Stimulated activated naive B cell treated with anti-CD40 and anti-IgM and Interleukin-4, amounts not matched to agents 10 μg/mL and 1 μg/mL and 100 μg/mL, for 72 hours (primary cell): Measurements from ENCODE around the gene UXT.
A peak's percentile ranks its signal among the peaks of the same experiment; 100 is the strongest.

ENCODE experiments used
- ATAC-seq, 2 donors: fragments of 150-1000 bp; cut with Tn5 transposase; replicated peaks; 2 replicates each; pipeline ENCODE4 v1.10.0; 2021; ENCODE audit warnings: moderate library complexity in 1 of 2
- DNase-seq: peaks from one replicate; pipeline ENCODE4 v3.0.0; 2021
- H3K27ac Mint-ChIP-seq: one replicate; pipeline ENCODE4 v1.8.0; 2022; ENCODE audit warnings: mild to moderate bottlenecking, mixed read lengths
- H3K27me3 Mint-ChIP-seq, 2 donors: one replicate each; pipeline ENCODE4 v1.8.0; 2022; ENCODE audit warnings: mixed read lengths in 2 of 2
- H3K36me3 Mint-ChIP-seq, 2 donors: one replicate each; pipeline ENCODE4 v1.8.0; 2022; ENCODE audit warnings: mixed read lengths in 2 of 2, mild to moderate bottlenecking in 1 of 2
- H3K4me1 Mint-ChIP-seq, 2 donors: one replicate each; pipeline ENCODE4 v1.8.0; 2022; ENCODE audit warnings: mixed read lengths in 2 of 2, mild to moderate bottlenecking in 1 of 2
- H3K4me3 Mint-ChIP-seq, 2 donors: one replicate each; pipeline ENCODE4 v1.8.0; 2022; ENCODE audit warnings: mild to moderate bottlenecking in 2 of 2, mixed read lengths in 2 of 2, moderate library complexity in 1 of 2
- H3K9me3 Mint-ChIP-seq, 2 donors: one replicate each; pipeline ENCODE4 v1.8.0; 2022; ENCODE audit warnings: mixed read lengths in 2 of 2, mild to moderate bottlenecking in 1 of 2

Gene UXT

DNA sequence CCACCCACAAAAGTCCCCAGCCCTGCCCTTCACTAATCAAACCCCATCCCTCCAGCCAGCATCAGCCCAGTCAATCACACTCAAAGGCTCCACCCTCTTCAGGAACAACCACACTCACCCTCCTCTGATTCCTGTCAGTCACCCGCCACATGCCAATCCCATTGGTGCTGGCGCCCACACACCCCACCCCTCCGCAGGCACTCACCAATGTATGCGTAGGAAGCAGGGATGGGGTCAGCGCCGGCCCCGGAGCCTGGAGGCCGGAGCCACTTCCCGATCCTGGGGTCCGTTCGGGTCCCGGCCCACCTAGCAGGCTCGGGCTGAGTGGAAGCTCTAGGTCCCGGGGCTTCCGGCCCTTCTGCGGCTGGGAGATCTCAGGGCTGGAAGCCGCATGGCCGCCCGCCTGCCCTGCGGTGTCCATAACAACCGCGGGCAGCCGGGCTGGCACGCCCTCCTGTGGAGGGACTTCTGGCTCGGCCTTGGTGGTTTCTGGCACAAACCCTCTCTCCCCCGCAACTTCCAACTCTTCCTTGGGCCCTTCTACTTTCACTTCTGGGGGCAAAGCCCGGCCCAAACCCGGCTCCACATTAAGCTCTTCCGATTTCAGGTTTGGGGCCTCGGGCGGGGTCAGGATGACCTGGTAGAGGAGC lies 21.3 kb downstream of the UXT start:
- Mint-ChIP-seq H3K27me3 (no peaks in the 10 kb centered on the region), H3K9me3 (no peaks in the 10 kb centered on the region), H3K4me1 (peaks cover 7 to 32% of the 10 kb centered on the region in 2 donors), H3K27ac (peak overlapping the region; percentile 9), H3K4me3 (peak overlapping the region; percentile 33 to 84), H3K36me3 (peaks cover 31 to 42% of the 10 kb centered on the region in 2 donors)
- ATAC-seq, result peak; percentile 94 to 98
- peak; percentile 37 for DNase-seq

DNA sequence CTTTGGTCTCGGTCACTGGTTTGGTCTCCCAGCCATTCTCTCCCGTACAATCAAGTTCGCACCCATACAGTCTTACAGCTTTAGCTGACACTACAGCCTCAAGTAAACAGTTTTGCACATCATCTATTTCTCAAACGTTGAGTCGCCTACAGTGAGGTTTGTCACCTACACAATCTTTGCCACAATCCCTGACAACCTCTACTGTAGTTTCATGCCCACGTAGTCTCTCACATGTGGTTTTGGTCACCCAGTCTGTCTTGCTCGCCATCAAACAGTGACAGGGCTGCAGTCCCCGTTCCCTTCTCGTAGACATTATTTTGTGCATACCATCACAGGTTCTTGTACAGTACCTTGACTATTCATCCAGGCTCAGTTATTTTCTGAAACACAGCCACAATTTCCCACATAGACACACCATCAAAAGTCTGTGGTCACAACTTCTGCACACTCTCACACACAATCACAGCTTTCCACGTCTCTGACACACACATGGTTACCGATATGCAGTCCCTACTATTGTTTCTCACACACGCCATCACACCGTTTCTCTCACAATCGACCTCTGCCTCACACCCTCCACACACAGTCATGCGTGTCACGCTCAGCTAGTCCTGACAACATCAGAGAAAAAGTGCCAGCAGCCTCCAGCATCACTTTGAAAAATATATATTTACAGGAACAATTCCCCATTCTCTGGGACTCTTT lies 24.0 kb downstream of the UXT start:
- Mint-ChIP-seq H3K4me3 (no peak overlapping the region), H3K4me1 (peaks cover 13 to 40% of the 10 kb centered on the region in 2 donors), H3K36me3 (peaks cover 23 to 31% of the 10 kb centered on the region in 2 donors), H3K27me3 (no peaks in the 10 kb centered on the region), H3K27ac (no peak overlapping the region), H3K9me3 (no peaks in the 10 kb centered on the region)
- ATAC-seq (no peak), DNase-seq (no peak)

DNA sequence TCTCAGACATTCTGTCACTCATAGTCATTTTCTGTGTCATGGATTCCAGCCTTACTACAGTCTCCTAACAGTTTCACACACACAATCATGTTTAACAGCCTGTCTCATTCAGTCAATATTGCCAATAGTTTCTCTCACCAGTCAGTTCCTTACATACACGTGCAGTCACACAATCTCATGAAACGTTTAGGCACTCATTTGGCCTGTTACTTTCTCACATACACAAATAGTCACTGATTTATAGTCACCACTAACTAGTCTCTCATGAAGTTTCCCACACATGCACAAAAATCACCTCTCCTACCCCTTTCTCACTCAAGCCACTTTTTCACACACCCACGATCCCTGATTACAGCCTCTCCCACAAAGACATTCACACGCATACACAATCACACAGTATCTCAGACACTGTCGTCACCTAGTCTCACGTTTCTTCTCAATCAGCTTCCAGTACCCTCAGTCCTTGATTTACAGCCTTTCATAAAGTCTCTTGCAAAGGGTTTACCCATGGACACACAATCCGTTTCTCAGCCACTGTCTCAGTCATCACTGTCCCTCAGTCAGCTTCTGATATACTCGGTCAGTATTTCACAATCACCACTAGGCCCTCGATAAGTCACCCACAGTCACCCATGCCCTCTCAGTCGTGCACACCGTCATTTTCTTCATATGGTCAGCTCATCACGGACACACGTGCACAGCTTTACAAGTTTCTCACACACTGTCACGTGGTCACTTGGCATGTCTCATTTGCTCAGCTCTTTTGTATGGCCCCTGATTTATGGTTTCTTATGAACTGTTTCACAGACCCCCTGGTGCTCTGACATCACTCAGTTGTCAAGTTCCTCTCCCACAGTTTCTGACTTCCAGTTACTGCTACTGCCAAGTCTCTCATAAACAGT lies 25.0 kb downstream of the UXT start:
- H3K27me3 Mint-ChIP-seq, result no peaks in the 10 kb centered on the region

DNA sequence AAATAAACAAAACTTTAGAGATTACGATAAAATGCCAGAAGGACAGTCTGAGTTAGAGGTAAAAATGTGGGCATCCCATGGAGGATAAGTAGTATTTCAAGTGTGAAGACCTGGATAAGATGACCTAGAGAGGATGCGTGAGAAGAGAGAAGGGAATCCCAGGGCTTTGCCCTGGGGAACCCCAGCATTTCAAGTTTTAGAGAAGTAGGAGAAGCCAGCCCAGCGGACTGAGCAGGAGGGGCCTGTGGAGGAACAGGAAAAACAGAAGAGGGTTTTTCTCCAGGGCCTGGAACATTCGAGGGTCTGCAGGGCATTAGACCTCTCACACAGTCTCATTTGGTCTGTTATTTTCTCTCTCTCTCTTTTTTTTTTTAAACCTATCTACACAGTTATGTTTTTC lies 26.3 kb downstream of the UXT start:
- no peaks in the 10 kb centered on the region for H3K27me3 Mint-ChIP-seq
- no peaks in the 10 kb centered on the region for H3K9me3 Mint-ChIP-seq
- peak overlapping the region; percentile 33 for H3K27ac Mint-ChIP-seq
- ATAC-seq (peak in 1 of 2 donors; percentile 41), DNase-seq (no peak)
- peaks cover 13 to 22% of the 10 kb centered on the region in 2 donors for H3K36me3 Mint-ChIP-seq
- no peak overlapping the region for H3K4me3 Mint-ChIP-seq
- peaks cover 29 to 44% of the 10 kb centered on the region in 2 donors for H3K4me1 Mint-ChIP-seq

More for the DNA sequence above, 25.0 kb downstream of the UXT start:
- H3K27ac Mint-ChIP-seq, result no peak overlapping the region
- ATAC-seq (no peak), DNase-seq (no peak)
- H3K4me3 Mint-ChIP-seq, result no peak overlapping the region
- peaks cover 19 to 47% of the 10 kb centered on the region in 2 donors for H3K4me1 Mint-ChIP-seq
- no peaks in the 10 kb centered on the region for H3K9me3 Mint-ChIP-seq
- peaks cover 13 to 21% of the 10 kb centered on the region in 2 donors for H3K36me3 Mint-ChIP-seq

DNA sequence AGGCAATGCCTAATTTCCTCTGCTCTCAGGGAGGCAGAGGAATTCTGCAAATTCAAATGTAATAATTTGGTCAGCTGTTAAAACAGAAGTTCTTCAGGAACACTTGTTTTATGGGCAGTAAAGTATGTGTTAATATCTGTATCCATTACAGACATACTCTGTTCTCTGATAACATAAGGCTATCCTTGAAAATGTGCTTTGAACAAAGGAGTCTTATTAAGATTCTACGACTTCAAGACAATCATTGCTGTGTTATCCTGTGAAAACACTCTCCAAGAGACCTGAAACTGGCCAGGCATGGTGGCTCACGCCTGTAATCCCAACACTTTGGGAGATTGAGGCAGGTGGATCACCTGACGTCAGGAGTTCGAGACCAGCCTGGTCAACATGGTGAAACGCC lies 27.3 kb downstream of the UXT start:
- peaks cover 28 to 35% of the 10 kb centered on the region in 2 donors for H3K4me1 Mint-ChIP-seq
- H3K27me3 Mint-ChIP-seq, result no peaks in the 10 kb centered on the region
- no peak for DNase-seq
- no peak for ATAC-seq
- peaks cover 8 to 18% of the 10 kb centered on the region in 2 donors for H3K36me3 Mint-ChIP-seq
- H3K27ac Mint-ChIP-seq, result no peak overlapping the region
- H3K4me3 Mint-ChIP-seq, result no peak overlapping the region
- no peaks in the 10 kb centered on the region for H3K9me3 Mint-ChIP-seq

DNA sequence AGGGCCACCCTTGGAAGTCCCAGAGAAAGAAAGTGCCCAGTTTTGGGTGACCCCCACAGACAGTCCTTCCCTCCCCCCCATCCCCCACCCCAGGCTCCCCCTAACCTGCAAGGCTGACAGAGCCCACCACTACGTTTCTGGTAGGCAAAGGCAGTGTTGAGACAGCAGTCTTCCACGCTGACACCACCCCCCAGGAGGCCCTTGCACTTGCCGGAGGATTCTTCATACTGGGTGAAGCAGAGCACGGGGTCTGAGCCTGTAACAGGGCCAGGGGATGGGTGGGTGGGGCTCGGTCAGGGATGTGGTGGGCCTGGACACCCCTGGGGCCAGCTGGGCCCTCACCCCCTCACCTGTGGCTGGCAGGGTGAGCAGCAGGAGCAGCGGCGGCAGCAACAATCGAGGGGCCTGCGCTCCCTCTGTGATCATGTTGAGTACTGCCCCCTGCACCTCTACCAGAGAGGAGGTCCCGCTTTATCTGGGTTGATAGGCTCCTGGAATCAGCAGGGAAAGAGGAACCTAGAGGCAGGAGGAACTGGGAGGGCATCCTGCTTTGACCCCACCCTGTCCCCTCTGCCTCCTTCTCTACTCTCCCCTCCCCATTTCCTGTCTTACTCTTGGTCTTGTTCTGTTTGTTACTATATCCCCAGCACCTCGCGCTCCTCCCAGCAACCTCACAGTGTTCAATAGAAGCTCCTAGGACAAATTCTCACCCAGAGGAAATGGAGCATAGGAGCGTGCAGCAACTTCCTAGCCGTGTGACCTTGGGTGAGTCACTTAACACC lies 29.4 kb downstream of the UXT start, which contains the start of gene CFP:
Gene CFP, minus strand, starts transcription at position 512 of the 782 bp plus-strand sequence. Its CDS starts 86 bp downstream, at position 426.
- peak within 1 kb of the TSS; percentile 32 for H3K27ac Mint-ChIP-seq
- ATAC-seq, result peak; percentile 18 to 35
- peaks cover 28 to 32% of the 10 kb centered on the region in 2 donors for H3K4me1 Mint-ChIP-seq
- peaks cover 0 to 4% of the 10 kb centered on the region in 2 donors for H3K27me3 Mint-ChIP-seq
- no peak for DNase-seq
- H3K4me3 Mint-ChIP-seq, result peak within 1 kb of the TSS; percentile 34 to 61
- peaks cover 19 to 28% of the 10 kb centered on the region in 2 donors for H3K36me3 Mint-ChIP-seq
- no peaks in the 10 kb centered on the region for H3K9me3 Mint-ChIP-seq

DNA sequence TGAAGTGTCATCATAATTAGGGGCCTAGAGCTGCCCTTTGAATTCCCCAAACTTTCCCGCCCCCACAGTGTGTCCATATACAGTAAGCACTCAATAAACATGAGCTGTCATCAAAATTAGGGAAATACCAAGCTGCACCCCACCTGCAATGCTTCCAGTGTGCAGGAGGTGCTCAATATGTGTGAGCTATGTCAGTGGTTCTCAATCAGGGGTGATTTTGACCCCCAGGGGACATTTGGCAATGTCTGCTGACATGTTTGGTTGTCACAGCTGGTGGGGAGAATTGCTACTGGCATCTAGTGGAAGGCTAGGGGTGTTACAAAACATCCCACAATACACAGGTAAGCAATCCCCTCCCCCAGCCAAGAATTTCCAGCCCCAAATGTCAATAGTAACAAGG lies 30.0 kb downstream of the UXT start:
- H3K9me3 Mint-ChIP-seq, result no peaks in the 10 kb centered on the region
- H3K27ac Mint-ChIP-seq, result peak overlapping the region; percentile 32
- H3K4me3 Mint-ChIP-seq, result peak overlapping the region; percentile 2 to 34
- peak; percentile 32 for DNase-seq
- H3K27me3 Mint-ChIP-seq, result peaks cover 3 to 7% of the 10 kb centered on the region in 2 donors
- peak; percentile 69 to 70 for ATAC-seq
- H3K4me1 Mint-ChIP-seq, result peaks cover 28 to 35% of the 10 kb centered on the region in 2 donors
- H3K36me3 Mint-ChIP-seq, result peaks cover 19 to 28% of the 10 kb centered on the region in 2 donors

DNA sequence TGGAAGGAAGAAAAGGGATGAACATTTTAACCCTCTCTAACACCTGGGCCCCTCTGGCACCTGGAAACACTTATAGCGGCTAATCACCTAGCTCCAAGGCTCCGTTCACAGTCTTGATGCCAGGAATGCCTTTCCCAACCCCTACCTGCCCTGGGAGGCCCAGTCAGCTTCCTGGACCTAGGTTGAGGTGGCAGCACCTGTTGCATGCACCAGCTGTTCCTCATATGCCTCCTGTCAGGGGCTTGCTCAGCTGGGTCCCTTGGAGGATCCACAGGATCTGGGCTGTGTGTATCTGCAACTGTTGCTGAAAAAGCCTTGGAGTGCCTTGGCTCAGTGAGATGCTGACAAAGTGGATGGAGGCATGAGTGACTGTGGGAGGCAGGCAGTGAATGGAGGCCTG lies 33.6 kb downstream of the UXT start:
- Mint-ChIP-seq H3K27ac (no peak overlapping the region), H3K4me1 (peaks cover 22 to 33% of the 10 kb centered on the region in 2 donors), H3K4me3 (no peak overlapping the region), H3K9me3 (no peaks in the 10 kb centered on the region), H3K36me3 (peaks cover 19 to 23% of the 10 kb centered on the region in 2 donors), H3K27me3 (peaks cover 16 to 19% of the 10 kb centered on the region in 2 donors)
- no peak for DNase-seq
- no peak for ATAC-seq

DNA sequence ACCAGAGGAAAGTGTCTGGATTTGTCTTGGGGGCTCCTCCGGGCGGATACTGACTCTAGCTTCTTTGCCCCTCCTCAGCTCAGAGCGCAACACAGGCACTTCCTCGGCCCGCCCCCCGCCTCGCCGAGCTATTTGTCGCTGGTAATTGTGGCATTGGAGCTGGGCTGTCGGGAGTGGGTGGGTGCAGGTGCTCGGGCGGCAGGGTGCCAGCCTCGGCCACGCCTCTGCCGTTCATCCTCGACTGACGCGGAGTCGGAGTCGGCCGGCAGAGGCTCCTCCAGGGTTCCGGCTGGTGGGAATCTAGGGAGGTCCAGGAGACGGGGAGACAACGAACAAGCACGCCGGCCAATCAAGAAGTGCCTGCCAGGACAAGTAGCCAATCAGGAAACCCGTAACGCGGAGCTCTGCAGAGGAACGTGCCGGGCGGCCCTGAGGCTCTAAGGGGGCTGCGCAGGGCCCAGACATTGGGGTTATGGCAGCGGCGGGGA lies 35.4 kb downstream of the UXT start:
- Mint-ChIP-seq H3K27ac (no peak overlapping the region), H3K4me3 (peak overlapping the region; percentile 78 to 81), H3K27me3 (peaks cover 21 to 24% of the 10 kb centered on the region in 2 donors), H3K9me3 (no peaks in the 10 kb centered on the region), H3K4me1 (peaks cover 13 to 28% of the 10 kb centered on the region in 2 donors), H3K36me3 (peaks cover 19 to 20% of the 10 kb centered on the region in 2 donors)
- ATAC-seq (peak; percentile 49 to 60), DNase-seq (no peak)

DNA sequence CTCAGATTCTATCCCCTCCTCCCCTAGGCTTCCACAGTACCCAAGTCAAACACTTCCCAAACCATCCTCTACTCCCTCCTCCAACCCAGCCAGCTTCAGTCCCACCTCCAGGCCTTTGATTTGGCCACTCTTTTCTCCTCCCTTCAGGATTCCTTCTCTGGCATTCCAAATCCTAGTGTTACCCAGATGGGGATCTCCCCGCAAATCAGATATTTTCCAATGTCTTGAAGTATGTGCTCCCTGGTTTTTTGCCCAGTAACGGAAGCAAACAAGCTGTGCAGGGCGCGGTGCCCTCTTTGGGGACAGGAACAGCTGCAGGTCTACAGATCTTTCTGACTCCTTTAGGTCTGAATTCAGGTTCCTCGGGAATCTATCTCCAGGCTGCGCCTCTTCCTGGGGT lies 37.1 kb downstream of the UXT start:
- no peak for ATAC-seq
- Mint-ChIP-seq H3K27ac (no peak overlapping the region), H3K4me1 (peaks cover 4 to 24% of the 10 kb centered on the region in 2 donors), H3K27me3 (peaks cover 34 to 37% of the 10 kb centered on the region in 2 donors), H3K9me3 (no peaks in the 10 kb centered on the region), H3K36me3 (peaks cover 13 to 14% of the 10 kb centered on the region in 2 donors), H3K4me3 (no peak overlapping the region)
- DNase-seq, result no peak

DNA sequence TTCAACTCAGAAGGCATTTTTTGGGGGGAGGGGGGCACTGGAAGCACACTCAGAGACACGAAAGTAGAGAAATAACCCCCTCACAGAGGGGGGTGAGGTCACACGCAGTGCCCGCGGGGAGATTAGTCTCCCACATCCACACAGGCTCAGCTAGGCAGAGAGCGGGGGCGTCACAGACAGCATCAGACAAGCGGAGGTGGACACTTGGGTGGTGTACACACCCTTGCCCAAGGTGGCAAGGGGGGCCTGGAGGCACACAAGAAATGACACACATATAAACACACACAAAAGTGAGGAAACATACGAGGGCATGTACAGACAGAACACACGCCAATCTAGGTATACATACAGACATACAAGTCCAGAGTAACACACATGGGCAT lies 38.7 kb downstream of the UXT start:
- Mint-ChIP-seq H3K4me3 (peak overlapping the region; percentile 17 to 72), H3K9me3 (no peaks in the 10 kb centered on the region), H3K27me3 (peaks cover 34 to 37% of the 10 kb centered on the region in 2 donors), H3K4me1 (peaks cover 4 to 24% of the 10 kb centered on the region in 2 donors), H3K27ac (no peak overlapping the region), H3K36me3 (peaks cover 3 to 4% of the 10 kb centered on the region in 2 donors)
- DNase-seq (no peak), ATAC-seq (no peak)

DNA sequence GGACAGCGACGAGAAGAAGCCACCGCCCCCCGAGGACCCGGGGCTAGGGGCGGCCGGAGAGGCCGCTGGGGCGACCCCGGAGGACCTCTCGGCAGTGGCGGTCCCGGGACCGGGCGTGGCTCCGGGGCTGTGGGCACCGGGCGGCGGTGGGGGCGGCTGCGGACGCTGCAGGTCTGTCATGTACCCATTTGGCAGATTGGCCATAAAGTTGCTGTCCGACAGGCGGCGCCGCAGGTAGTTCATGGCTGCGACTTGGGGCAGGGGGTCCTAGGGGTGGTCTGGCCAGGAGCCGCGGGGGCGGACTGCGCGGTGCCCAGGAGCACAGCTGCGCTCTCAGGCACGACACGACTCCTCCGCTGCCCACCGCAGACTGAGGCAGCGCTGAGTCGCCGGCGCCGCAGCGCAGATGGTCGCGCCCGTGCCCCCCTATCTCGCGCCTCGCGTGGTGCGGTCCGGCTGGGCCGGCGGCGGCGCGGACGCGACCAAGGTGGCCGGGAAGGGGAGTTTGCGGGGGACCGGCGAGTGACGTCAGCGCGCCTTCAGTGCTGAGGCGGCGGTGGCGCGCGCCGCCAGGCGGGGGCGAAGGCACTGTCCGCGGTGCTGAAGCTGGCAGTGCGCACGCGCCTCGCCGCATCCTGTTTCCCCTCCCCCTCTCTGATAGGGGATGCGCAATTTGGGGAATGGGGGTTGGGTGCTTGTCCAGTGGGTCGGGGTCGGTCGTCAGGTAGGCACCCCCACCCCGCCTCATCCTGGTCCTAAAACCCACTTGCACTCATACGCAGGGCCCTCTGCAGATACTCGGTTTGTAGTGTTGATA lies 39.3 kb downstream of the UXT start, which contains the start of gene SYN1:
Gene SYN1, minus strand, starts transcription at position 372 of the 817 bp plus-strand sequence. Its CDS starts 129 bp downstream, at position 243.
- peak; percentile 72 to 87 for ATAC-seq
- Mint-ChIP-seq H3K27ac (no peak within 1 kb of the TSS), H3K27me3 (peaks cover 30 to 37% of the 10 kb centered on the region in 2 donors), H3K9me3 (no peaks in the 10 kb centered on the region), H3K4me1 (peaks cover 4 to 24% of the 10 kb centered on the region in 2 donors), H3K4me3 (peak within 1 kb of the TSS; percentile 42 to 72), H3K36me3 (no peaks in the 10 kb centered on the region)
- DNase-seq, result peak; percentile 59
